ENCODE measurements around the gene DTYMK. TPM values are rescaled to one million over a fixed set of nuclear protein-coding genes. Genes with fewer than 3 reads are reported as not detected.

DTYMK gene
- polyA plus RNA-seq, 2 of the 4 experiments (the other 2 are of a cell fraction): 68.7 to 99.5 TPM

GRCh38 chr2:241648453-241648852 lies 38.2 kb downstream of the DTYMK start:
- ATAC-seq (no peak), FAIRE-seq (no peak), DNase-seq (ENCODE audit: low read depth in 1 of 2, low spot score in 1 of 2) (no peak)
- Histone ChIP-seq H3K9me3 (no peaks in the 10 kb centered on the region), H3K4me3 (no peak overlapping the region), H3K4me1 (no peaks in the 10 kb centered on the region), H3K4me2 (no peak overlapping the region), H3K27ac (no peak overlapping the region)
- no peak for TF ChIP-seq RCOR1 (IDR thresholded peaks at IDR 0.05; ENCODE audit: low read depth, low read length)
- no peak for TF ChIP-seq NR3C1 (IDR thresholded peaks at IDR 0.05)
- TF ChIP-seq EHMT2 (IDR thresholded peaks at IDR 0.05; ENCODE audit: low read depth): no peak
- no peak for TF ChIP-seq BHLHE40 (IDR thresholded peaks at IDR 0.05; ENCODE audit: low read depth, low read length)
- no peak for TF ChIP-seq ZC3H11A (IDR thresholded peaks at IDR 0.05)
- no peak for TF ChIP-seq ZFP36 (IDR thresholded peaks at IDR 0.05; ENCODE audit: borderline replicate concordance, partially characterized antibody)
- no peak for TF ChIP-seq MAX (IDR thresholded peaks at IDR 0.05)
- TF ChIP-seq RAD21 (conservative IDR thresholded peaks at IDR 0.05 in 1 of 2, IDR thresholded peaks at IDR 0.05 in 1 of 2): no peak
- no peak for TF ChIP-seq TFCP2L1 (CRISPR knock-in tag; IDR thresholded peaks at IDR 0.05)
- TF ChIP-seq CBX8 (IDR thresholded peaks at IDR 0.05): no peak
- TF ChIP-seq, protein P1, sequence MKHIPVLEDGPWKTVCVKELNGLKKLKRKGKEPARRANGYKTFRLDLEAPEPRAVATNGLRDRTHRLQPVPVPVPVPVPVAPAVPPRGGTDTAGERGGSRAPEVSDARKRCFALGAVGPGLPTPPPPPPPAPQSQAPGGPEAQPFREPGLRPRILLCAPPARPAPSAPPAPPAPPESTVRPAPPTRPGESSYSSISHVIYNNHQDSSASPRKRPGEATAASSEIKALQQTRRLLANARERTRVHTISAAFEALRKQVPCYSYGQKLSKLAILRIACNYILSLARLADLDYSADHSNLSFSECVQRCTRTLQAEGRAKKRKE (CRISPR knock-in tag; IDR thresholded peaks at IDR 0.05; ENCODE audit: low read depth): no peak
- no peak for TF ChIP-seq HMGXB4 (CRISPR knock-in tag; IDR thresholded peaks at IDR 0.05; ENCODE audit: borderline replicate concordance)
- no peak for TF ChIP-seq JUN (IDR thresholded peaks at IDR 0.05)
- no peak for TF ChIP-seq HDAC2 (IDR thresholded peaks at IDR 0.05)
- no peak for TF ChIP-seq CTCF (IDR thresholded peaks at IDR 0.05)
- TF ChIP-seq RNF2 (IDR thresholded peaks at IDR 0.05; ENCODE audit: borderline replicate concordance, low read depth): no peak
- TF ChIP-seq KDM1A (IDR thresholded peaks at IDR 0.05; ENCODE audit: low read depth): no peak
- TF ChIP-seq, protein P2, sequence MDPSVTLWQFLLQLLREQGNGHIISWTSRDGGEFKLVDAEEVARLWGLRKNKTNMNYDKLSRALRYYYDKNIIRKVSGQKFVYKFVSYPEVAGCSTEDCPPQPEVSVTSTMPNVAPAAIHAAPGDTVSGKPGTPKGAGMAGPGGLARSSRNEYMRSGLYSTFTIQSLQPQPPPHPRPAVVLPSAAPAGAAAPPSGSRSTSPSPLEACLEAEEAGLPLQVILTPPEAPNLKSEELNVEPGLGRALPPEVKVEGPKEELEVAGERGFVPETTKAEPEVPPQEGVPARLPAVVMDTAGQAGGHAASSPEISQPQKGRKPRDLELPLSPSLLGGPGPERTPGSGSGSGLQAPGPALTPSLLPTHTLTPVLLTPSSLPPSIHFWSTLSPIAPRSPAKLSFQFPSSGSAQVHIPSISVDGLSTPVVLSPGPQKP (IDR thresholded peaks at IDR 0.05; ENCODE audit: low read depth, low read length): no peak
- WGBS (ENCODE audit: missing lambda C conversion rate): 92% methylated on average over 6 of the region's 6 CpGs
- CTCF ChIA-PET: interaction anchor here (0.6 to 6.1 kb wide), 4 partner anchors 10 to 806 kb away, joined by 3 to 44 read pairs (median 4); no protein-coding TSS in a partner anchor
- POLR2A ChIA-PET: interaction anchor here (1.4 kb wide), 1 partner anchor 38 kb away, joined by 3 read pairs; the partner anchor contains the start of gene DTYMK

DNA sequence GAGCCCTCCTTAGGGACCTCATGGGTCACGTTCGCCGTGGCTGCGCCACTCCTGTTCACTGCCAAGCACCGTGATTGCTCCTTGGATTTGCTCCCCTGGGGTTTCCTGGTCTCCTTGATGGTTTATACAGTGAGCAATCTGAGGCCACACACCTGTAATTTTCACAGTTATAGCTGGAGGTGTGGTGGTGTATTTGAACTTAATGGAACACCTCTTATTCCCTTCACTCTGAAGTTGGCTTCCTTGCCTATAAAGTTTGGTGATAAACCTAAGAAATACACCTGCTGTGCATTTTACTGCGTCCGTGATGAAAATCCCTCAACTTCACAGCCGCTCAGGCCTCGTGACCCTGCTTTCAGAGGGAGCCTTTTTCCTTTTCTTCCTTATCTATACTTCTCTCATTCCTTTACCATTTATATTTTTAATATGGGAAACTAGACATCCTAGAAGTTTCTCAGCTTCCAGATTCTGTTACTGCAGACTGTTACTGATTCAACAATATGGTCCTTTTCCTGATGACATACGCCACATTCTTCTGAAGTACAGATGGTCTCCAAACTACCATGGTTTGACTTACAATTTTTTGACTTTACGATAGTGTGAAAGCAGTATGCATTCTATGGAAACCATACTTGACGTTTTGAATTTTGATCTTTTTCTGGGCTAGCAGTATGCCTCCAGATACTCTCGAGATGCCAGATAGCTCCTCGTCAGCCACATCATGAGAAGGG lies 40.5 kb downstream of the DTYMK start:
- CTCF ChIA-PET: interaction anchor here (0.8 to 6.1 kb wide), 4 partner anchors 12 to 24 kb away, joined by 3 to 44 read pairs (median 4); no protein-coding TSS in a partner anchor
- 92% methylated on average over 14 of the region's 14 CpGs for WGBS (ENCODE audit: missing lambda C conversion rate)
- DNase-seq (ENCODE audit: low read depth in 1 of 2, low spot score in 1 of 2) (no peak), FAIRE-seq (no peak), ATAC-seq (no peak)
- Histone ChIP-seq H3K4me3 (no peak overlapping the region), H3K27ac (no peak overlapping the region), H3K9me3 (no peaks in the 10 kb centered on the region), H3K4me1 (no peaks in the 10 kb centered on the region; the same call in 2 of the 3 replicates), H3K4me2 (no peak overlapping the region)
- POLR2A ChIA-PET: no interaction called here
- TF ChIP-seq HOXB5 (CRISPR knock-in tag; IDR thresholded peaks at IDR 0.05) (no peak), MYC (IDR thresholded peaks at IDR 0.05; ENCODE audit: borderline replicate concordance, low read length) (no peak), HEYL (CRISPR knock-in tag; IDR thresholded peaks at IDR 0.05) (no peak)
- TF ChIP-seq, protein P1 (CRISPR knock-in tag; IDR thresholded peaks at IDR 0.05; ENCODE audit: low read depth): no peak

All from A549 (cell line).